Measurements from ENCODE around the gene PRDM16. TPM values are rescaled to one million over a fixed set of nuclear protein-coding genes. Genes with fewer than 3 reads are reported as not detected.

Gene PRDM16
- total and polyA plus RNA-seq, 2 of the 13 experiments (the other 11 are each of a cell fraction or from before 2014, with no cell fraction given): 0.15 to 0.81 TPM

- peak; percentile 69 for TF ChIP-seq ZNF687 (CRISPR knock-in tag; IDR thresholded peaks at IDR 0.05)
- 0 out of 2 replicates have a peak, but pooled peaks have one; percentile 34 for TF ChIP-seq ERF (CRISPR knock-in tag; IDR thresholded peaks at IDR 0.05)
- TF ChIP-seq ZNF281 (CRISPR knock-in tag; IDR thresholded peaks at IDR 0.05; ENCODE audit: borderline replicate concordance): no peak
- TF ChIP-seq ZNF318 (CRISPR knock-in tag; IDR thresholded peaks at IDR 0.05): no peak
- no peak for TF ChIP-seq WIZ (CRISPR knock-in tag; IDR thresholded peaks at IDR 0.05)
- peak; percentile 41; the same call in 1 of the 2 replicates for TF ChIP-seq PHF21A (CRISPR knock-in tag; IDR thresholded peaks at IDR 0.05)
- TF ChIP-seq CCAR2 (optimal IDR thresholded peaks at IDR 0.05; ENCODE audit: low read depth, low read length): no peak
- TF ChIP-seq ONECUT2 (CRISPR knock-in tag; IDR thresholded peaks at IDR 0.05): no peak
- no peak for TF ChIP-seq ZBTB7B (CRISPR knock-in tag; IDR thresholded peaks at IDR 0.05)
- peak; percentile 49 for TF ChIP-seq ZNF263 (CRISPR knock-in tag; IDR thresholded peaks at IDR 0.05)
- TF ChIP-seq IKZF1 (IDR thresholded peaks at IDR 0.05): no peak
- no peak for TF ChIP-seq HMG20A (CRISPR knock-in tag; IDR thresholded peaks at IDR 0.05; ENCODE audit: borderline replicate concordance)
- TF ChIP-seq, protein P1, sequence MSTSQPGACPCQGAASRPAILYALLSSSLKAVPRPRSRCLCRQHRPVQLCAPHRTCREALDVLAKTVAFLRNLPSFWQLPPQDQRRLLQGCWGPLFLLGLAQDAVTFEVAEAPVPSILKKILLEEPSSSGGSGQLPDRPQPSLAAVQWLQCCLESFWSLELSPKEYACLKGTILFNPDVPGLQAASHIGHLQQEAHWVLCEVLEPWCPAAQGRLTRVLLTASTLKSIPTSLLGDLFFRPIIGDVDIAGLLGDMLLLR (CRISPR knock-in tag; IDR thresholded peaks at IDR 0.05): no peak
Measured at GRCh38 chr1:3393024-3393986, 324.3 kb downstream of the PRDM16 start (continued).
